Measurements from ENCODE around the gene TFR2.

TFR2 gene

DNA sequence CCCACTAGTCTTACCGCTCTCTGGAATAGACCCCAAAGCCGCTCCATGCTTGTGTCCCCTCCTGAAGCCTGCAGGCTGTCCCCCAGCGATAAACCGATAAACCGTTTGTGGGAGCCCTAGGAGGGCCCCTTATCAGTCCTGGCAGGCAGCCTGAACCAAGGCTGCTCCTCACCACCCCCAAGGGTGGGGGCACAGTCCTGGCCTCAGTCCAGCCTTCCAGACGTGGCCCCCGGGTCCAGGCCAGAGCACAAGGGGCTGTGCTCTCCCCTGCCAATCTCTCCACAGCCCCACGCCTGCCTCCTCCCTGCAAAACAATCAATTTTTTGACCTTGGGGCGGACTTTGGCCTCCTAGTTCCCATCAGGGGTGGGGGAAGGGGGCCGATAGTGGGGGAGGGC is at the start of gene TFR2:
TSS of gene TFR2 (minus strand) at position 90 of the 397 bp plus-strand sequence. CDS start at position 47, 43 bp downstream.
- no peak for DNase-seq (ENCODE audit: low read depth in 2 of 2)

DNA sequence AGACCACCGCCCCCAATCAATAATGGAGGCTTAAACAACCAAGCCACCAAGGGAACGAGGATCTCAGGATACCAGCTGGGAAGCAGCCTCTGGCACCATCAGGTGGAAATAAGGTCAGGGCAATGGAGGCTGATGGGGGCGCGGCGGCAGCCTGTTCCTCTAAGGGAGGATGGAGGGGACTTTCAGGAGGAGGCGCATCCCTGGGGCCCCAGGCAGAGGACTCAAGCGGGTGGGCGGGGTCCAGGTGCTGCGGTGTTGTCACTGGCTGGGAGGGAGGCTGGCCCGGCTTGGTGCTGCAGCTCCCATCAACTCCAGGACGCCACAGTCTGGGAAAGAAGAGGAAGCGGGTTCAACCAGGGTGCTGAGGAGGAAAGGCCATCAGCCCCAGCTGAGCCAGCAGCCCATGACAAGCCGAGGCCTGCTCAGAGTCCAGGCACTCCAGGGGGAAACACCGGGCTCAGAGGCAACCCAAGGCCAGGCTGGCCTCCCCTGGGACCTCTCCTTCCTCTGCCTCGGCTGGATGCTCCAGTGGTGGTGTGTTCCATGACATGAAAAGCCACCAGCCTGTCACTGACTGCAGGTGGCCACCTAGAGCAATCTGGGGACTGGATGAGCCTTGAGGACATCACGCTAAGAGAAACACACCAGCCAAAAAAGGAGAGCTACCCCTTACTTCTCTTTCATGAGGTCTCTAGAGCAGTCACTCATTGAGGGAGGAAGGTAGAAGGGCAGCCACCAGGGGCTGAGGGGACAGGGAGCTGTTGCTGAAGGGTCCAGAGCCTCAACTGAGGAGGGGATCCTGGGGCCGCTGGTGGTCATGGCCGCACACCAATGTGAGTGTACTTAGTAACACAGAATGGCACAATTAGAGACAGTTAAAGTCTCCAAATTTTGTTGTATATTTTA is 48.1 kb upstream of the TFR2 start:
- no peak for DNase-seq (ENCODE audit: low read depth in 2 of 2)

DNA sequence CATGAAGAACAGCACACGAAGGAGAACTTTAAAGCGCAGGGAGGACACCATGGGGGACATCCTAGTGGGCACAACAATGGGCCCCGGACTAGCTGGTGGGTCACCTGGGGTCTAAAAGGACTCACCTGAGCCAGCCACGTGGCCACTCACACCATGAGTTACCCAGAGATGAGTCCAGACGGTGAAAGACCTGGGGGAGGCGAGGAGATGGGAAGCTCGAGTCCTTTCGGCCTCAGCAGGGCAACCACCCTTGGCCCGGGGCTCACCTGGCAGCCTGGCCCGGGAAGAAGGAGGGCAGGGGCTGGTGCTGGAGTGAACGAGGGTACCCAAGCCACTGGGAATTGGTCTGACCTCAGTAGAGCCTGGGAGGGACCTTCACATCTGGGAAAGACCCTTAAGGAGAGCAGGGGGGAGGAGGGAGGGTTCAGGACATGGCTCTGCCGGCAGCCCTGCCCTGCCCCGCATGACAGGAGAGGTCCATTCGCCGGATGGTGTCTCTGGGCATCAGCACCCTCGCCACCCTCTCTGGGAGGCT is 47.0 kb upstream of the TFR2 start:
- DNase-seq (ENCODE audit: low read depth in 2 of 2) = no peak

DNA sequence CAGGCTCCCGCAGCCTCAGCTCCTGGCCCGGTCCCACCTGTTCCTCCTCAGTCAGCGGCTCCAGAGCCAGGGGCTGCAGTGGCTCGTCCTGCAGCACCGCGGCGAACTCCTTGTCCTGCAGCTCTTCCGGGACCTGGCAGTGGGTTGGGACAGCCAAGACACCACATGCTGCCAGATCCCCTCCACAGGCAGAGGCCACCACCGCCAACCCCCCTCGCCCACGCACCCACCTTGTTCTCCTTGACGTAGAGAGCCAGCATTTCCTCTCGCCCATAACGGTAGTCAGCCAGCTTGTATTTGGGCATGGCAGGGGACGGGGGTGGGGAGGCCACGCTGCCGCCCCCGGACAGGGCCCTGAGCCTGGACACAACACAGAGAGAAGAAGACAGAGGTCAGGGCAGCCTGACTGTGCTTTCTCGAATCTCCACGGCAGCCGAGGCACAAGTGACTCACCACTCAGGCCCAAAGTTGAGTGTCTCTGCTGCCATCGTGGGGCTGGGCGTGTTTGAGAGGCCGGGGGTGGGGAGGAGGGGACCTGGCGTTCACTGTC is 46.5 kb upstream of the TFR2 start:
- no peak for DNase-seq (ENCODE audit: low read depth in 2 of 2)

DNA sequence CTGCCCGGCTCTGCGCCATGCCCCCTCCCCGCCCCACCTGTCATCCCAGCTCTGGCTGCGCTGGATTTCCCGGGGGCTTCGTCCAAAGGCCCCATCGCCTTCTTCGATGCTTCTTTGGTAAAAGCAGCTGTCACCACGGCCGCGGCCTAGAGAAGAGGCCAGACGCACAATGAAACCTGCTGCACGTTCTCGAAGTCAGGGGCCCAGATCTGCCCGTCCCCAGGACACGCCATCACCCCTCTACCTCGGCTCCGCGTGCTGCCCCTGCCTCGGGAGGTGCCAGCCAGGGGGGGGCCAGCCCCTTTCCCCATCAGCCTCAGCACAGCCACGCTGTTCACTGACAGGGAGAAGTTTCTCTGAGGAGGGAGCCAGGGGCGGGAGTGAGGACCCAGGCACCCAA is 45.9 kb upstream of the TFR2 start:
- no peak for DNase-seq (ENCODE audit: low read depth in 2 of 2)

DNA sequence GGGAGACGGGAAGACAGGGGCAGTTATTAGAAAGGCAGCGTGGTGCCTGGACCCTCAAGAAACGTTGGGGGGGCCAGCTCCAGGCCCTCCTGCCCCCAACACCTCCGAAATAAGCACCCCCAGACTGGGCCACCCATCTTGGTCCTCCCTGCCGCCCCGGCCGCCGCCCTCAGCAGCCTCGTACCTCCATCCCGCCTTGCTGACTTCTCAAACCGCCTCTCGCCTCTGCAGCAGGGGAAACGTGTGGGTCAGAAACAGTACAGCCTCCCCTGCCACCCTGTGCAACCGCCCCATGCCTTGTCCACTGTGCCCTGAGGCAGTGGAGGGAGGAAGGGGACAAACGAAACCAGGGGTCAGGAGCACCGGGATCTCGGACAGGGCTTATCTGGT is 45.5 kb upstream of the TFR2 start:
- DNase-seq (ENCODE audit: low read depth in 2 of 2) = no peak

DNA sequence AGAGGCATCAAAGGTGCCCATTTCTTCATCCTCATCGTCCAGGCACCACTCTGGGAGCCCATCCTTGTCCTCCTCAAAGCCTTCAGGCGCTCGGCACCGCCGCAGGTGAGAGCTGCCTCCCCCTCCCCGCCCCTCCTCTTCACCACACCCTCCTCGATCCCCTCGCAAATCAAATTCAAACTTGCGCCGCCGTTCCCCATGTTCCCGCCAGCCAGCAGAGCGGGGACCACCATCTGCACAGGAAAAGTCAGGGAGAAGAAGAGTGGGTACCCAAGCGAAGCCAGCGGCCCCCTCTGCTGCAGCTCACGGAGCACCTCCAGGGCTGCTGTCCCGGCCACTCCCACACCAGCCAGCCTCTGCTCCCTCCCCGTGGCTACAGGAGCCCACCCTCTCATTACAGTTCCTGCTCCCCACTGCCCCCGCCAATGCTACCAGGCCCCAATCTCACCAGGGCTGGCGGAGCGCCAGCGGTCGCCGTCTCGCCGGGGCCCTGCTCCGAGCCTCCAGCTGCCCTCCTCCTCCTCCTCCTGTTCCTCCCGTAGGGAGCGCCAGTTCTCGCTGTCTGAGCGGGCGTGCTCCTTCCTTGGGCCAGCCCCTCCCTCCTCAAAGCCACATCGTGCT is 45.0 kb upstream of the TFR2 start:
- DNase-seq (ENCODE audit: low read depth in 2 of 2) = no peak

DNA sequence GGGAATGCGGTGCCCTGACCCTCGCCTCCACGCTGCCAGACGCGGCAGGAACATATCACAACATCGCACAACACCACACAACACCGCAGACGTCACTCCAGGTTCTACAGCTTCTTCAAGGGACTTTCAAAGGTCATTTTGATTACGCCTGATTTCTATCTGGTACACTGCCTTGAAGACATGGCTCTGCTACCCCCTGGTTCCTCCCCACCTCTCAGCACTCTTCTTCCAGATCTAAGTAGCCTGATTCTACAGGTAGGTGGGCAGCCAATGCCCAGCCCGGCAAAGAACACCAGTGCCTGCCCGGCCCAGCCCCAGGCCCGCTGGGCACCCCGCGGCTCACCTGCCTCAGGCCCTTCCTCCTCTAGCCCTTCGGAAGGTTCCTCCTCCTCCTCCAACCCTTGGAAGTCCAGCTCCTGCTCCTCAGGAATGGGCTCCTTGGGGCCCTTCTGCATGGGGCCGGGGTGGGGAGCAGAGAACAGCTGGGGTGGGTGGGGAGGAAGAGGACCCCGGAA is 44.3 kb upstream of the TFR2 start:
- DNase-seq (ENCODE audit: low read depth in 2 of 2) = no peak

DNA sequence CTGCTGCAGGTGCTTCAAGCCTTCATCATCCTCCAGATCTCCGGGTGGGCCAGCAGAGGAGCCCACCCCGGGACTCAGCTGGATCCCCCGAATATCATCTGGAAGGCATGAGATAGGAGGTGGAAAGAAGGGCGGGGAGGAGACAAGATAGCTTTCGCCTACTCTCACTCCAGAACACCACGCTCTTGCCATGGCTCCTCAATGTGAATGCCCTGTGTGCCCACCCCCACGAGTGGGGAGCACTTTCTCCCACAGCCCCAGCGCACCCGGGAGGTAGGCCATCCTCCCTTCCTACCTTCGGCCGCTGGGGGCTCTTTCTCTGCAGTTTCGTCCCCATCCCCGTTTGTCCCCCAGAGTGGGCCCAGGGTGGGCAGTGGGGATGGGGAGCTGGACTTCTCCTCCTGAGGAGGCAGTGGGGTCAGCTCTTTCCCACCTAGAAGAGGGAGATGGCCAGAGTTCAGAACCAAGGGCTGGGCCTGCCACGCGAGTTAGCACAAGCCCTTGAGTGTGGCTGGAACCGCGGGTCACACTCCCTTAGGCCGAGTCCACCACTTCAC is 43.8 kb upstream of the TFR2 start:
- DNase-seq (ENCODE audit: low read depth in 2 of 2) = no peak

DNA sequence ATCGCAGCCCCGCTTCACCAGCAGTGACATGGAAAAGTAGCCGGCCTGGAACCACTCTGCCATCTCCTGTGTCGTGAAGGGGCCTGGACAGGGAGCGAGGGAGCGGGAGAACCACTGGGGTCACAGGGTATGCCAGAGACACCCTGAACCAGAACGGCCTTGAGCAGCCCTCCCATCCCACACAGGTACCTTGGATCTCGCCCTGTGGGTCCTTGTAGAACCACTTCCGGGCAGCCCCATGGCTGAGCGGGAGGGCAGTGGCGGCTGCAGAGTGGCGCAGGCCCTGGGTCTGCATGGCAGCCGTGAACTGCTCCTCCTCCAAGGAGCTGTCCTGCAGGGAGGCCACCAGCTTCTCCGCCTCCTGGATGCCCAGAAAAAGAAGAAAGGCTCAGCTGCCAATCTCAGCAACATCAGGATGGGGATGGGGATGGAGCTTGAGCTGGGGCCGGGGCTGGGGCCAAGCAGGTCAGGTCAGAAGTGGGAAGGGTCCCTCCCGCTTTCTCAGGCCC is 43.2 kb upstream of the TFR2 start:
- no peak for DNase-seq (ENCODE audit: low read depth in 2 of 2)

DNA sequence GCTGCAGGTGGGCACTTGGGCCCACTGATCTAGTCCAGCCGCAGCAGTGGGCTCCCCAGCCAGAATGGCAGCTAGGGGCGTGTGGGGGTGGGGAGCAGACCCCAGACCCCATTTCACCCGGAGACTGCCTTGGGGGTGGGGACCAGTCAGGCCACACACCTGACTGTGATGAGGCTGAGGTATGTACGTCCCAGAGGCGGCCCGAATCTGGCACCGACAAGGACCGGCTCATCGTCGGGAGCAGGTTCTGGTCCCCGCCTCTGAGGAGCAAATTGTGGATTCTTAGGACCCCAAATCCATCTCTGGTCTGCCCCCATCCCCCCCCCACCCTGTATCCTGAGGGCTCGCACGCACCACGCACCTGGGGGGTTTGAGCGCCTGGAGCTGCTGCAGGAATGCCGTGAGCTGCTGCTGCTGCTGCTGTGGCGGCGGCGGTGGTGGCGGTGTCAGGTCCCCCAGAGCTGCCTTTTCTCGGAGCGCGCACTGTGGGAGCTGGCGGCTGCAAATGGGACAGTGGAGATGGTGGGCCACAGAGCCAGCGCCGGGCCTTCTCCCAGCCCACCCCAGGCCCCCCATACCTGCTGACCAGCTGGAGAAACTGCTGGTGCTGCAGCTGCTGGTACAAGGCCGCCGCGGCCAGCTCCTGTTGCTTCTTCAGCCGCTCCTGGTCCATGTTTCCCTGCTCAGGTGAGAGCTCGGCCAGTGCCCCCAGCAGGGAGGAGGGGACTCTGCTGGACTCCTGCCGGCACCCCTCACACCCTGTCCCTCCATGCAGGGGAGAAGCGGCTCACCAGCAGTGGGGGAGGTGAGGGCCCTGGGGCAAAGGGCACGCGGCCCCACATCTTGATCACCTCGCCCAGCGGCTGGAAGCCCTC is 42.5 kb upstream of the TFR2 start:
- no peak for DNase-seq (ENCODE audit: low read depth in 2 of 2)

DNA sequence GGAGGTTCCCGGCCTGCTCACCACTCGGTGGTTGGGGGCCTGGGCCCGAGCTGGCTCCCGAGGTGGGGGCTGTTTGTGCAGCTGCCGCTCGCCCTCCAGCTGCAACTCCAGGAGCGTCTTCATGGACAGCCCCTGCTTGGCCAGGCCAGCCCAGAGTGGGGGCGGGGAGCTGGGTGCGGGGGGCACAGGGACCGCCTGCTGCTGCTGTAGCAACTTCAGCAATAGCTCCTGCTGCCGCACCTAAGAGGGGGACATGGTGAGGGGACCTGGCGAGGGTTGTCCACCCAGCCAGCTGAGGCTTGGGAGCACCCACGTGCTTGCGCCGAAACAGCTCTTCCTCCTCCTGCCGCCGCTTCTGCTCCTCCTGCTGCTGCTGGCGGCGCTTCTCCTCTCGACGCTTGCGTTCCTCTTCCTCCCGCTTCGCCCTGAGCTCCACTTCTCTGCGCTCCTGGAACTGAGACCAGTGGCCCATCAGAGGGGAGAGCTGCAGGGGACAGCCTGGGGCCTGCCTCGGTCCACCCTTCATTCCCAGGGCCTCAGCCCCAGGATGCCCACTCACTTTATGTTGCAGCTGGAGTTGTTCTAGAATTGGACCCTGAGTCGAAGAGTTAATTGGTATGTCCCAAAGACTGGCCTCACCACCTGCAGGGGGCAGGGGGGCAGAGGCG is 41.8 kb upstream of the TFR2 start:
- no peak for DNase-seq (ENCODE audit: low read depth in 2 of 2)

DNA sequence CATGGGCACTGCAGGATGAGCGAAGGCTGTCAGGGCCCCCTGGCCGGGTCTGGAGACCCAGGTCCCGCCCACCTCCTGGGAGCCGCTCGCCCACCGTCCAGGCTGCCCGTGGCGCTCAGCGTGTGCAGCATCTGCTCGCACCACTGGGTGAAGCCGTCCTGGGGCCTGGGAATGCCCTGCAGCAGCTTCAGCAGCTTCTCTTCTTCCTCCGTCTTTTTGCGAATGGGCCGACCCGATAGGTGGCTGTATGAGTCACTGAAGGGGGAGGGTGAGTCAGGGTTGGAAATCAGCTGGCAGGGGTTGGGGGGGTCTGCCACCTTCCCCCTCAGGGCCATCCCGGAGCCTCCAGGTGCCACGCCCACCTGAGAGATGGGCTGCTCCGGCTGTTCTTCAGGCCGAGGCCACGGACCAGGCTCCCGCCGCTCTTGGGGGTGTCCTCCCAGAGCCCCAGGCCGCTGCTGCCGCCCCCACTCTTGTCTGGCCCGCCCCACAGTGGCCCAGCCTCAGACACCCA is 40.9 kb upstream of the TFR2 start:
- no peak for DNase-seq (ENCODE audit: low read depth in 2 of 2)

DNA sequence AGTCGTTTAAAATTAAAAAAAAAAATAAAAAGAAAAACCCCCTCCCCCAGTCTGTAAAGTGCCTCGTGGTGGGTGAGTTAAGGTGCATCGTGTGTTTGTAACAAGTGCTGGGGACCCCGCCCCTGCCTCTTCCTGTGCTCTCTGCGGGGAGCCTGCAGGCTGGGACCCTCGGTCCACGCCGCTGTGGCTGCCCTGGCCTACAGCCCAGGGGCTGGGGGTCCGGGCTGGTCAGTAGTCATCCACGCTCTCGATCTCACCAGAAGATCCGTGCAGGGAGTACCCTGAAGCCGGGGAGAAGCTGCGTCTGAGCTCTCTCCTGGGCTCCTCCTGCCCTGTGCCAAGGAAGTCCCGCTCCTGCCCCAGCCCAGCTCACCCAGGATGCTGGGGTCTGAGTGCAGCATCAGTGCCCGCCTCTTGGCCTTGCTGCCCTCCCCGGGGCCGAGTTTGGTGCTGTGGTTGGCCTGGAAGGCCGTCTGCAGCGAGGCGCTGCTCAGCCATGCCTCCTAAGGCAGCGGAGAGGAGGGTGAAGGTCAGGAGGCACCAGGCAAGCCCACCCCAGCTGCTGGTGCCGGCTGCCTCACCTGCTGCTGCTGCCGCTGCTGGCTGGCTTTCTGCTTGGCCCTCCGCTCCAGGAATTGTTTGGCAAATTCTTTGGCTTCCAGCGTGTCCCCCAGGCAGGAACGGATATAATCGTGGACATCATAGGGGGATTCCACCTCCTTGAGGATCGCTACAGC is 40.3 kb upstream of the TFR2 start:
- no peak for DNase-seq (ENCODE audit: low read depth in 2 of 2)

DNA sequence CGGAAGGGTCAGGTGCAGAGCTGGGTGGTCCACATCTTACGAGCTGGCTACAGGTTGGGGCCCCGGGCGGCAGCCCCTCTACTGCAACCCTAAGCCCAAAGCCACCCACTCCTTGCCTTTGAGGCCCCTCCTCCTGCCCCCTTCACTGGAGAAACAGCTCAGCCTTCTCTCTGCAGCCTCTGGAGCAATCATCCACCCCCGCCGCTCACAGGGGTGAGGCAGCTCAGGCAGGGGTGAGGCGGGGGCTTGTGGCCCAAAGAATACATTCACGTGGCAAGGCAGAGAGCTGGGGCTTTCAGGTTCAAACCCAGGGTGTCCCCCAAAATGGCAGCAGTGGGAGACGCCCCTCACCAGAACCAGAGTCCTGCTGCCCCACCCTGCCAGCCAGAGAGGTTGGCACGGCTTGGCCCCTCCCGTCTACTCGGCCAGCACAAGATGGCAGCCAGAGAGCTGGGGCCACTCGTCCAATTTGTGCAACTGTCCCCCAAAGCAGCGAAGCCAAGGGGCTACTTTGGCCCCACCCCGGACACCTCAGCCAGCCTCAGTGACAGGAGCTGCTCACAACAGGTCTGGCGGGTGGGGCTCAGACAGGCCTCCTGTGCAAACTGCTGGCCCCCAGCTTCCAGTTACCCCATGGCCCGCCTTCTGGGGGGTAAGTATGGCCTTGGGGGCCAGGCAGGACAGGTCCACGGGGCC is 39.4 kb upstream of the TFR2 start:
- DNase-seq (ENCODE audit: low read depth in 2 of 2) = no peak

DNA sequence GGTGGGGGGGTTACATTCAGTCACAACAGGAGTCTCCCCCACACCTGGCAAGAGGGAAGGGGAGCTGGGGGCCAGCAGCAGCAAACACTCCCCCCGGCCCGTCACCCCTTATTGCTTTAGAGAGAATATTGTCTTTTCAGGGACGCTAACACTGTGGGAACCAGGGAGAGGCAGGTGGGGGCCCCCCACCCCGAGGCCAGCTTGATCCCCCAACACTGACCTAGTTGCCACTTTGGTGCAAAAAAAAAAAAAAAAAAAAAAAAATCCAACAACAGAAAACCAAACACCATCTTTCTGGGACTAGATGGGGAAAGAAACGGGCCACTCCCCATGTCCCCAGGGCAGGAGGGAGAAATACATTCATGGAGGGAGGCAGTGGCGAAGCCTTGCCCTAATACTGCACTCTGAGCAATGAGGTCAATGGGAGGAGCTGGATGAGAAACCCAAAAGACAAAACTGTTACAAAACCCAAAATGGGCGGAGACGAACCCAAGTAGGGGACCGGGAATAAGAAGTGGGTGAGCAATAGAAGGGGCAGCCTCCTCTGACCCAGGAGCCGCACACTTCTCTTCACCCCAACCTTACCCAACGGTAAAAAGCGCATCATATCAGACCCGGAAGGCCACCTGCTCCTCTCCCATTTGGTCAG is 38.7 kb upstream of the TFR2 start:
- no peak for DNase-seq (ENCODE audit: low read depth in 2 of 2)

DNA sequence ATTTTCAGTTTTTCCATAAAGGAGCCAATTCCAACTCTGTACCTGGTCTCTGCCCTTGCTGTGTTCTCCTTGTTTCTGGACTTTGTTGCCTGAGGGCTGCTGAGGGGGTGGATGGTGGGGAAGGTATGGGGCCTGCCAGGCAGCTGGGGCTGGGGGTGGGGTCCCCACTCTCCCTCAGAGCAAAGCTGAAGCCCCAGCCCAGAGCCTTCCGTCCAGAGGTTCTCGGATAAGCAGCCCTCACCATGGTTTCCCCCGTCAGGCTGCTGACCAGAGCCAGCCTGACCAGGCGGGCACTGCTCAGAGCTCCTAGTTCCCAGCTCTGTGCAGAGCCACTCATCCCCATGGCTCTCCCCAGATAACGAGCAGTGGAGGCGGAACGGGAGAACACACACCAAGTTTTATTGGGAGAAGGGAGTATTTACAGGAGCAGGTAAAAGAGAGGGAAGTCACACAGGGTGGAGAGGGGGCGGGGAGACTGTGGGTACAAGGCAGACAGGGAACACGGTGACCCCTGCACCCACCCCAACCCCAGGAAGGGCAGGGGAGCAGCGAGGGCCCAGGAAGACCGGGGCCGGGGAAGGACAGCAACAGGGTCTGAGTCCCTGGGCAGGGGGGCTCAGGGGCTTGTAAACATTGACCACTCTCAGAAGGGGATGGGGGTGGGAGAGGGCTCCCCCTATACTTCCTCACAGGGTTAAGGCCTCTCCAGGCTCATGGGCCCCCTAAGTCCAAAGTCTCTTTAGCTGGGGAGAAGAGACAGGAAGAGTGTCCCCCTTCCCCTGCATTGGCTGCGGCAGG is 38.0 kb upstream of the TFR2 start:
- no peak for DNase-seq (ENCODE audit: low read depth in 2 of 2)

Measured in fibroblast of skin of left quadriceps (primary cell).